Measurements from ENCODE around the gene RAB2B. TPM values are rescaled to one million over a fixed set of nuclear protein-coding genes. Genes with fewer than 3 reads are reported as not detected.

Gene RAB2B
- total RNA-seq, 1 donor from 2014 or later, result 27.5 TPM

- H3K27ac Mint-ChIP-seq, result no peak overlapping the region
- CTCF ChIA-PET, result no interaction called here
- DNase-seq (no peak), ATAC-seq (ENCODE audit: low read depth) (no peak)
- H3K27me3 Mint-ChIP-seq, result peaks cover 19% of the 10 kb centered on the region
- TF ChIP-seq CTCF (IDR thresholded peaks at IDR 0.05), result no peak
- POLR2A ChIA-PET, result no interaction called here
- no peak overlapping the region for H3K4me3 Mint-ChIP-seq
- H3K4me1 Mint-ChIP-seq, result peaks cover 10% of the 10 kb centered on the region
- H3K9me3 Mint-ChIP-seq, result no peaks in the 10 kb centered on the region
- no peaks in the 10 kb centered on the region for H3K36me3 Mint-ChIP-seq (ENCODE audit: low read depth)
- intact Hi-C loops (cut with micrococcal nuclease), result no loop called here
Measured at GRCh38 chr14:21523203-21523602, 46.4 kb upstream of the RAB2B start.

- H3K27me3 Mint-ChIP-seq, result peaks cover 14% of the 10 kb centered on the region
- H3K36me3 Mint-ChIP-seq (ENCODE audit: low read depth), result no peaks in the 10 kb centered on the region
- ChIA-PET POLR2A (interaction anchor here (0.7 to 1.3 kb wide), 2 partner anchors 10 to 618 kb away, joined by 3 to 6 read pairs; partner anchors contain the start of gene METTL3), CTCF (interaction anchor here (1.2 kb wide), 1 partner anchor 23 kb away, joined by 3 read pairs; no protein-coding TSS in a partner anchor)
- no peak overlapping the region for H3K4me3 Mint-ChIP-seq
- peaks cover 4% of the 10 kb centered on the region for H3K4me1 Mint-ChIP-seq
- intact Hi-C loops (cut with micrococcal nuclease), result no loop called here
- no peak for ATAC-seq (ENCODE audit: low read depth)
- H3K27ac Mint-ChIP-seq, result no peak overlapping the region
- TF ChIP-seq CTCF (IDR thresholded peaks at IDR 0.05), result no peak
- DNase-seq, result no peak
- no peaks in the 10 kb centered on the region for H3K9me3 Mint-ChIP-seq
Measured at GRCh38 chr14:21521501-21521900, 44.7 kb upstream of the RAB2B start.

- ATAC-seq (ENCODE audit: low read depth) (no peak), DNase-seq (no peak)
- no peak overlapping the region for H3K4me3 Mint-ChIP-seq
- H3K9me3 Mint-ChIP-seq, result no peaks in the 10 kb centered on the region
- CTCF ChIA-PET, result interaction anchor here (1.2 kb wide), 1 partner anchor 23 kb away, joined by 3 read pairs; no protein-coding TSS in a partner anchor
- no peaks in the 10 kb centered on the region for H3K36me3 Mint-ChIP-seq (ENCODE audit: low read depth)
- intact Hi-C loops (cut with micrococcal nuclease), result no loop called here
- H3K4me1 Mint-ChIP-seq, result peaks cover 3% of the 10 kb centered on the region
- POLR2A ChIA-PET, result interaction anchor here (0.7 kb wide), 1 partner anchor 617 kb away, joined by 3 read pairs; no protein-coding TSS in a partner anchor
- peaks cover 18% of the 10 kb centered on the region for H3K27me3 Mint-ChIP-seq
- no peak for TF ChIP-seq CTCF (IDR thresholded peaks at IDR 0.05)
- no peak overlapping the region for H3K27ac Mint-ChIP-seq
Measured at GRCh38 chr14:21520767-21521166, 44.0 kb upstream of the RAB2B start.

- H3K4me1 Mint-ChIP-seq, result no peaks in the 10 kb centered on the region
- H3K9me3 Mint-ChIP-seq, result no peaks in the 10 kb centered on the region
- intact Hi-C loops (cut with micrococcal nuclease), result no loop called here
- ChIA-PET CTCF (no interaction called here), POLR2A (no interaction called here)
- TF ChIP-seq CTCF (IDR thresholded peaks at IDR 0.05), result no peak
- no peak overlapping the region for H3K4me3 Mint-ChIP-seq
- H3K36me3 Mint-ChIP-seq (ENCODE audit: low read depth), result no peaks in the 10 kb centered on the region
- DNase-seq (no peak), ATAC-seq (ENCODE audit: low read depth) (no peak)
- H3K27ac Mint-ChIP-seq, result no peak overlapping the region
- H3K27me3 Mint-ChIP-seq, result peaks cover 15% of the 10 kb centered on the region
Measured at GRCh38 chr14:21518725-21519124, 42.0 kb upstream of the RAB2B start.

- H3K9me3 Mint-ChIP-seq, result no peaks in the 10 kb centered on the region
- peaks cover 10% of the 10 kb centered on the region for H3K36me3 Mint-ChIP-seq (ENCODE audit: low read depth)
- ChIA-PET CTCF (interaction anchor here (1.3 kb wide), 1 partner anchor 16 kb away, joined by 3 read pairs; no protein-coding TSS in a partner anchor), POLR2A (no interaction called here)
- H3K27me3 Mint-ChIP-seq, result peaks cover 10% of the 10 kb centered on the region
- DNase-seq, result no peak
- no peak overlapping the region for H3K4me3 Mint-ChIP-seq
- peaks cover 21% of the 10 kb centered on the region for H3K4me1 Mint-ChIP-seq
- intact Hi-C loops (cut with micrococcal nuclease), result loop anchor here (5.0 kb wide), 2 partner anchors 43 to 832 kb away; partner anchors contain the start of gene RNASE4
- ATAC-seq (ENCODE audit: low read depth), result no peak
- H3K27ac Mint-ChIP-seq, result no peak overlapping the region
- no peak for TF ChIP-seq CTCF (IDR thresholded peaks at IDR 0.05)
Measured at GRCh38 chr14:21514341-21514740, 37.6 kb upstream of the RAB2B start.
